Sigmoid colon (tissue), 7 donors: ENCODE measurements around the gene OR6J1. TPM values are rescaled to one million over a fixed set of nuclear protein-coding genes. Genes with fewer than 3 reads are reported as not detected.
"Not testable (repeated sequence)": the region's sequence is repeated elsewhere in the genome, so short reads cannot be mapped to it uniquely, and the experiment has no call there.

Source experiments
- DNase-seq: peaks from one replicate; pipeline ENCODE4 v3.0.0-alpha.2; 2019
- H3K27ac ChIP-seq, 4 donors: fragments of 200-600 bp; sonication (generic); one replicate each; pipeline ENCODE4 v1.5.1; 2016 to 2019; ENCODE audit warnings: mild to moderate bottlenecking in 1 of 4
- H3K27me3 ChIP-seq, 3 donors: fragments of 200-600 bp; sonication (generic); one replicate each; pipeline ENCODE4 v1.5.1; 2019; ENCODE audit warnings: mild to moderate bottlenecking in 1 of 3
- H3K36me3 ChIP-seq, 4 donors: fragments of 200-600 bp; sonication (generic); one replicate each; pipeline ENCODE4 v1.5.1; 2016 to 2019
- H3K4me1 ChIP-seq, 4 donors: fragments of 200-600 bp; sonication (generic); one replicate each; pipeline ENCODE4 v1.5.1; 2017 to 2019
- H3K4me3 ChIP-seq, 4 donors: fragments of 200-600 bp; sonication (generic); one replicate each; pipeline ENCODE4 v1.5.1; 2017 to 2019; ENCODE audit warnings: mild to moderate bottlenecking in 2 of 4, moderate library complexity in 1 of 4
- H3K9me3 ChIP-seq, 4 donors: fragments of 200-600 bp in 3 of 4; sonication (generic) in 3 of 4; one replicate each; pipeline versions ENCODE4 v1.5.1 to v1.6.1; 2013 to 2019
- EP300 ChIP-seq, 4 donors: sonication (generic); formaldehyde crosslinking; IDR thresholded peaks; one replicate each; pipeline ENCODE4 v1.6.1; 2017; ENCODE audit warnings: antibody characterized with exemption in 4 of 4
- POLR2A ChIP-seq, 2 donors: fragments of 450-650 bp; IDR thresholded peaks; one replicate each; pipeline ENCODE4 v1.6.1; 2016; ENCODE audit warnings: antibody characterized with exemption in 2 of 2, mild to moderate bottlenecking in 2 of 2, moderate library complexity in 2 of 2
- POLR2AphosphoS5 ChIP-seq, 4 donors: sonication (generic); formaldehyde crosslinking; IDR thresholded peaks; one replicate each; pipeline ENCODE4 v1.6.1; 2017; ENCODE audit warnings: antibody characterized with exemption in 4 of 4
- WGBS, 2 donors: extraction: QIAGEN DNeasy Blood & Tissue Kit; methylation state at CpG; one replicate each; pipeline ENCODE4 v1.1.7; 2013; 5-methylcytosine and 5-hydroxymethylcytosine counted together
- intact Hi-C: fragments of 100-400 bp; cut with DNase I; formaldehyde crosslinking; loops from one replicate; pipeline ENCODE4 v1.15.1; 2023
- polyA plus RNA-seq, 3 donors: library from polyadenylated mRNA; stranded (reverse); fragments of 200-250 nt; gene quantifications; one replicate each; pipeline ENCODE4 v1.2.3, GENCODE V29; 2013
- total RNA-seq, 4 donors: library from RNA; depleted of rRNA; stranded (reverse); fragments of >200 nt; gene quantifications; one replicate each; pipeline ENCODE4 v1.1.0, GENCODE V29; 2016
- TF ChIP-seq, protein P1 (sequence below), 4 experiments: fragments of 450-650 bp in 3 of 4; fragments of 200-600 bp in 1 of 4; IDR thresholded peaks; one replicate each; pipeline ENCODE4 v1.5.1; 2016 to 2019; ENCODE audit warnings: antibody characterized with exemption in 4 of 4, mild to moderate bottlenecking in 3 of 4, moderate library complexity in 2 of 4
- donor health status: healthy with polysubstance abuse.
- donor health status: Bipolar disorder and iron deficiency.
- donor health status: healthy.

Gene OR6J1
- total and polyA plus RNA-seq, 7 donors, result not detected

DNA sequence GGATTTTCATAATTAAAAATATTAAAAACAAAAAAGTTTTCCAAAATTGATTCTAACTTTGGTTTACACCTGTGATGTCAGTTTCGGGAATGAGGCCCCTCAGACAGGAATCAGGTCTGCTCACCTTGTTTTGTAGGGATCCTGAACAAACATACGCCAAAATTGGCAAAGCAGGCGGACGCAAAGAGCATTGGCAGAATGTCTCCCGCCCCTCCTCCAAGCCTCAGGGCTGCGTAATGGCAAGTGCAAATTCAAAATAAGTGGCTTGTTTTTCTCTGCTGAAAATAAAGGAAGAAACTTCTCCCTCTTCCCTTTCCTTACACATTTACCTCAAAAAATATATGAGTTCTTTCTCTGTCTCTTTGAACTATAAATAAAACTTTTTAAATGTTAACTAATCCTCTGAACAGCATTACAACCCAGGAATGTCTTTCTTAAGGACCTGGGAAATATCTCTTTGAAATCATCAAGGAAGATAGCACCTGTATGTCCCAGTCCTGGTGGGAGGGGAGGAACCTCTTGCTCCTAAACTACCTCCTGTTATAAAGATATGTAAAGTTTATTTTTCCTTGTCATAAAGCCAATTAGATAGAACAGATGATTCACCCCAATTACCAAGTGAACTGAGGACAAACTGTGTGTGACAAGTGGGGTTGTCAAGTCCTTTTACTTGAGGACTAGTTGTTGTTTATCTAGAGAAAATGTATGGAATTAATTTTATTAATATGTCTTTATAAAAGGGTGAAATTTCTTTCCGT is 16.5 kb downstream of the OR6J1 start:
- H3K36me3 ChIP-seq, result no peaks in the 10 kb centered on the region
- no peaks in the 10 kb centered on the region for H3K27me3 ChIP-seq
- intact Hi-C loops, result no loop called here
- no peaks in the 10 kb centered on the region for H3K4me1 ChIP-seq
- TF ChIP-seq, protein P1, sequence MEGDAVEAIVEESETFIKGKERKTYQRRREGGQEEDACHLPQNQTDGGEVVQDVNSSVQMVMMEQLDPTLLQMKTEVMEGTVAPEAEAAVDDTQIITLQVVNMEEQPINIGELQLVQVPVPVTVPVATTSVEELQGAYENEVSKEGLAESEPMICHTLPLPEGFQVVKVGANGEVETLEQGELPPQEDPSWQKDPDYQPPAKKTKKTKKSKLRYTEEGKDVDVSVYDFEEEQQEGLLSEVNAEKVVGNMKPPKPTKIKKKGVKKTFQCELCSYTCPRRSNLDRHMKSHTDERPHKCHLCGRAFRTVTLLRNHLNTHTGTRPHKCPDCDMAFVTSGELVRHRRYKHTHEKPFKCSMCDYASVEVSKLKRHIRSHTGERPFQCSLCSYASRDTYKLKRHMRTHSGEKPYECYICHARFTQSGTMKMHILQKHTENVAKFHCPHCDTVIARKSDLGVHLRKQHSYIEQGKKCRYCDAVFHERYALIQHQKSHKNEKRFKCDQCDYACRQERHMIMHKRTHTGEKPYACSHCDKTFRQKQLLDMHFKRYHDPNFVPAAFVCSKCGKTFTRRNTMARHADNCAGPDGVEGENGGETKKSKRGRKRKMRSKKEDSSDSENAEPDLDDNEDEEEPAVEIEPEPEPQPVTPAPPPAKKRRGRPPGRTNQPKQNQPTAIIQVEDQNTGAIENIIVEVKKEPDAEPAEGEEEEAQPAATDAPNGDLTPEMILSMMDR (IDR thresholded peaks at IDR 0.05), result no peak
- TF ChIP-seq EP300 (IDR thresholded peaks at IDR 0.05) (no peak), POLR2A (IDR thresholded peaks at IDR 0.05) (no peak)
- WGBS, 2 donors, result 71 to 79% methylated on average over 7 of the region's 7 CpGs
- no peaks in the 10 kb centered on the region for H3K9me3 ChIP-seq
- no peak overlapping the region for H3K27ac ChIP-seq
- no peak for DNase-seq
- H3K4me3 ChIP-seq, result no peak overlapping the region

DNA sequence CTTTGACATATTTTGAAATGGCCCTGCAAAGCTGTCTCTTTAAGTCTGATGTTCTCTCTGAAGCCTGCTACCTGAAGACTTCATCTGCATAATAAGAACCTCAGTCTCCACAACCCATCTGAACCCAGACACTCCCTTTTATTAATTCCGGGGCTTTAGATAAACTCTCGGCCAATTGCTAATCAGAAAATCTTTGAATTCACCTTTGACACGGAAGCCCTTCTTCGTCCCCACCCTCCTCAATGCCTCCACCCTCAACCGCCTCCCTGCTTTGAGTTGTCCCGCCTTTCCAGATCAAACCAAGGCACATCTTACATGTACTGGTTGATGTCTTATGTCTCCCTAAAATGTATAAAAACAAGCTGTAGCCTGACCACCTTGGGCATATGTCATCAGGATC is 17.6 kb downstream of the OR6J1 start:
- Histone ChIP-seq H3K4me1 (no peaks in the 10 kb centered on the region), H3K4me3 (no peak overlapping the region), H3K9me3 (no peaks in the 10 kb centered on the region), H3K36me3 (no peaks in the 10 kb centered on the region), H3K27ac (no peak overlapping the region), H3K27me3 (no peaks in the 10 kb centered on the region)
- intact Hi-C loops, result no loop called here
- DNase-seq, result no peak
- WGBS, 2 donors, result 65 to 87% methylated on average over 6 of the region's 6 CpGs
- TF ChIP-seq, protein P1 (IDR thresholded peaks at IDR 0.05), result no peak
- TF ChIP-seq EP300 (IDR thresholded peaks at IDR 0.05) (no peak), POLR2A (IDR thresholded peaks at IDR 0.05) (no peak), POLR2AphosphoS5 (IDR thresholded peaks at IDR 0.05) (no peak)

DNA sequence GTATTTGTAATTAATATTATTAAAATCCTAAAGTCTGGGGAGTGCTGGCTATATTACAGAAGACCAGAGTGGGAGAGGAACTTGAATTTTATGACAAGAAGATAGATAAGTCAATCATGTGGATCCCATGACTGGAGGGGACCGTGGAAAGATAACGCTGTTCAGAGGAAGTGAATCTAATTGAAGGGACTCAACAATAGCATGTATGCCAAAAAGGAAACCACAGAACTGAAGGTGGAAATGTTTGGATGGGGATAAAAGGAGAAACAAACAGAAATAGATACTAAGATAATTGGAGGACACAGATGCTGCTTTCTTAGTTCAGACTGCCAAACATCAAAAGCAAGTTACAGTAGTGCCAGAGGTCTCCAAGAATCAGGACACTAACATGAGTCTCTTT is 21.1 kb downstream of the OR6J1 start:
- intact Hi-C loops, result no loop called here
- Histone ChIP-seq H3K27ac (no peak overlapping the region), H3K4me3 (no peak overlapping the region), H3K4me1 (no peaks in the 10 kb centered on the region), H3K36me3 (no peaks in the 10 kb centered on the region), H3K27me3 (no peaks in the 10 kb centered on the region), H3K9me3 (no peaks in the 10 kb centered on the region)
- TF ChIP-seq EP300 (IDR thresholded peaks at IDR 0.05) (no peak), POLR2AphosphoS5 (IDR thresholded peaks at IDR 0.05) (no peak), POLR2A (IDR thresholded peaks at IDR 0.05) (no peak)
- TF ChIP-seq, protein P1 (IDR thresholded peaks at IDR 0.05), result no peak
- 26 to 30% methylated on average over 2 of the region's 2 CpGs for WGBS, 2 donors
- DNase-seq, result no peak

DNA sequence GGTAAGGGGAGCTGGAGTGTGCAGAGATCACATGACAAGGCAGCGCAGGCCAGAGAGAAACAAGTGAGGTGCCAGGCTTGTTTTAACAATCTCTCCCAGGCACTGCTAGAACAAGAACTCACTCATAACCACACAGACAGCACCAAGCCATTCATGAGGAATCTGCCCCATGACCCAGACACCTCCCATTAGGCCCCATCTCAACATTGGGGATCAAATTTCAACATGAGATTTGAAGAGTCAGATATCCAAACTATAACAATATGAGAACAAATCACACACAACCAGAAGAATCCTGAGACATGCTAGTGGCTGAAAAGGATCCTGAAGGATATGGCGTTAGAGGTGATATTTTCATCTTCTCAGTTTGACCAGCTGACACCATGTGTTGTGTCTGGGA is 21.9 kb downstream of the OR6J1 start:
- no peaks in the 10 kb centered on the region for H3K9me3 ChIP-seq
- no peak overlapping the region for H3K27ac ChIP-seq
- no peak overlapping the region for H3K4me3 ChIP-seq
- no peaks in the 10 kb centered on the region for H3K36me3 ChIP-seq
- no peak for TF ChIP-seq POLR2A (IDR thresholded peaks at IDR 0.05)
- TF ChIP-seq EP300 (IDR thresholded peaks at IDR 0.05), result no peak
- TF ChIP-seq POLR2AphosphoS5 (IDR thresholded peaks at IDR 0.05), result no peak
- TF ChIP-seq, protein P1 (IDR thresholded peaks at IDR 0.05), result no peak
- no peaks in the 10 kb centered on the region for H3K27me3 ChIP-seq
- whole genome bisulfite sequencing, 2 donors, result 91 to 92% methylated on average over 2 of the region's 2 CpGs
- intact Hi-C loops, result no loop called here
- DNase-seq, result no peak
- no peaks in the 10 kb centered on the region for H3K4me1 ChIP-seq

DNA sequence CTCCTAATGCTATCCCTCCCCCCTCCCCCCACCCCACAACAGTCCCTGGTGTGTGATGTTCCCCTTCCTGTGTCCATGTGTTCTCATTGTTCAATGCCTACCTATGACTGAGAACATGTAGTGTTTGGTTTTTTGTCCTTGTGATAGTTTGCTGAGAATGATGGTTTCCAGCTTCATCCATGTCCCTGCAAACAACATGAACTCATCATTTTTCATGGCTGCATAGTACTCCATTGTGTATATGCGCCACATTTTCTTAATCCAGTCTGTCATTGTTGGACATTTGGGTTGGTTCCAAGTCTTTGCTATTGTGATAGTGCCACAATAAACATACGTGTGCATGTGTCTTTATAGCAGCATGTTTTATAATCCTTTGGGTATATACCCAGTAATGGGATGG is 28.4 kb downstream of the OR6J1 start:
- H3K27ac ChIP-seq, H3K27me3 ChIP-seq, DNase-seq, intact Hi-C loops, H3K4me3 ChIP-seq, H3K9me3 ChIP-seq: not testable (repeated sequence)
- peaks cover 3 to 18% (median 9%) of the 10 kb centered on the region in 4 donors for H3K36me3 ChIP-seq
- WGBS, 2 donors, result 70 to 88% methylated on average over 2 of the region's 2 CpGs
- peaks cover 0 to 17% (median 15%) of the 10 kb centered on the region in 4 donors for H3K4me1 ChIP-seq
